ENCODE data around the gene SLC35C1.
"Not testable (repeated sequence)": the region's sequence is repeated elsewhere in the genome, so short reads cannot be mapped to it uniquely, and the experiment has no call there.

Gene SLC35C1

GRCh38 chr11:45808427-45808826 is 3.5 kb downstream of the SLC35C1 start:
- intact Hi-C loops (cut with DNase I), result loop anchor here (5.0 kb wide), 1 partner anchor 39 kb away; the partner anchor contains the start of gene CRY2
- not testable (repeated sequence) for DNase-seq

GRCh38 chr11:45809456-45810395 is 4.8 kb downstream of the SLC35C1 start:
- intact Hi-C loops (cut with DNase I), result loop anchor here (5.0 kb wide), 1 partner anchor 38 kb away; the partner anchor contains the start of gene CRY2
- DNase-seq, result peak in 1 of 10 donors; percentile 46

- DNase-seq, result peak in 1 of 10 donors; percentile 39
- intact Hi-C loops (cut with DNase I), result no loop called here
Measured at GRCh38 chr11:45810431-45811108, 5.6 kb downstream of the SLC35C1 start.

- intact Hi-C loops (cut with DNase I), result no loop called here
- peak in 1 of 10 donors; percentile 50 for DNase-seq
Measured at GRCh38 chr11:45811109-45811435, 6.1 kb downstream of the SLC35C1 start.

- peak in 1 of 10 donors; percentile 23 for DNase-seq
- intact Hi-C loops (cut with DNase I), result no loop called here
Measured at GRCh38 chr11:45811571-45812290, 6.8 kb downstream of the SLC35C1 start.

GRCh38 chr11:45812581-45813548 is 7.9 kb downstream of the SLC35C1 start:
- intact Hi-C loops (cut with DNase I), result no loop called here
- DNase-seq, result peak in 1 of 10 donors; percentile 33

- DNase-seq, result peak in 1 of 10 donors; percentile 35
- intact Hi-C loops (cut with DNase I), result no loop called here
Measured at GRCh38 chr11:45815747-45816146, 10.8 kb downstream of the SLC35C1 start.

GRCh38 chr11:45816614-45817013 is 11.7 kb downstream of the SLC35C1 start:
- peak in 2 of 10 donors; percentile 65 to 66 for DNase-seq
- intact Hi-C loops (cut with DNase I), result no loop called here

- peak in 1 of 10 donors; percentile 15 for DNase-seq
- intact Hi-C loops (cut with DNase I), result no loop called here
Measured at GRCh38 chr11:45817191-45817590, 12.2 kb downstream of the SLC35C1 start.

GRCh38 chr11:45818961-45819605 is 14.1 kb downstream of the SLC35C1 start:
- DNase-seq, result no peak
- intact Hi-C loops (cut with DNase I), result no loop called here

- peak in 1 of 10 donors; percentile 22 for DNase-seq
- intact Hi-C loops (cut with DNase I), result no loop called here
Measured at GRCh38 chr11:45820211-45820857, 15.4 kb downstream of the SLC35C1 start.

GRCh38 chr11:45826492-45826891 is 21.5 kb downstream of the SLC35C1 start:
- DNase-seq; intact Hi-C loops (cut with DNase I): not testable (repeated sequence)

- intact Hi-C loops (cut with DNase I), result no loop called here
Measured at GRCh38 chr11:45827123-45827522, 22.2 kb downstream of the SLC35C1 start.

GRCh38 chr11:45828996-45829395 is 24.0 kb downstream of the SLC35C1 start:
- intact Hi-C loops (cut with DNase I), result no loop called here
- peak in 1 of 10 donors; percentile 22 for DNase-seq

More at GRCh38 chr11:45827123-45827522, 22.2 kb downstream of the SLC35C1 start:
- DNase-seq, result no peak

GRCh38 chr11:45830596-45830995 is 25.6 kb downstream of the SLC35C1 start:
- intact Hi-C loops (cut with DNase I), result no loop called here
- no peak for DNase-seq

- DNase-seq, result peak in 1 of 10 donors; percentile 28
- intact Hi-C loops (cut with DNase I), result no loop called here
Measured at GRCh38 chr11:45832811-45833441, 28.0 kb downstream of the SLC35C1 start.

GRCh38 chr11:45833761-45834160 is 28.8 kb downstream of the SLC35C1 start:
- intact Hi-C loops (cut with DNase I), result no loop called here

GRCh38 chr11:45834298-45834756 is 29.4 kb downstream of the SLC35C1 start:
- no peak for DNase-seq
- intact Hi-C loops (cut with DNase I), result no loop called here

More at GRCh38 chr11:45833761-45834160, 28.8 kb downstream of the SLC35C1 start:
- peak in 1 of 10 donors; percentile 55 for DNase-seq

Measured in posterior cingulate gyrus (tissue), 11 donors.